Limb (tissue), 2 donors: ENCODE data around the gene CDK14.

Experiments
- DNase-seq, 2 donors: peaks; one replicate each; pipeline ENCODE4 v3.0.0-alpha.2; 2016; ENCODE audit errors: extremely low spot score in 2 of 2

Gene CDK14

DNA sequence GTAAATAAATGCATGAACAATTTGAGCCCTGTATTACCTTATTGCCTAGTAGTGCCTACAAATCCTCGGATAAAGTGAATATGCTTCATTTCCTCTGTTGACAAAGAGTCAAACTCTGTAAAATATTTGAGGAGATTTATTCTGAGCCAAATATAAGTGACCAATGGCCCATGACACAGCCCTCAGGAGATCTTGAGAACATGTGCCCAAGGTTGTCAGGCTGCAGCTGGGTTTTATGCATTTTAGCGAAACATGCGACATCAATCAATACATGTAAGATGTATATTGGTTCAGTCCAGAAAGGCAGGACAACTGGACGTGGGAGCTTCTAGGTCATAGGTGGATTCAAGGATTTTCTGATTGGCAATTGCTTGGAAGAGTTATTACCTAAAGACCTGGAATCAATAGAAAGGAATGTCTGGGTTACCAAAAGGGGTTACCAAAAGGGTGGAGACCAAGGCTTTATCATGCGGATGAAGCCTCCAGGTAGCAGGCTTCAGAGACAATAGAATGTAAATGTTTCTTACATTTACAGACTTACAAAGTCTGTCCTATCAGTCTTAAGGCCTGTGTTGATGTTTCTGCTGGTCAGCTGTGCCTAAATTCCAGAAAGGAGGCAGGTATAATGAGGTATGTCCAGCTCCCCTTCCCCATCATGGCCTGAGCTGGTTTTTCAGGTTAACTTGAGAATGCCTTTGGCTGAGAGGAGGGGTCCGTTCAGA lies 448.0 kb downstream of the CDK14 start:
- no peak for DNase-seq

DNA sequence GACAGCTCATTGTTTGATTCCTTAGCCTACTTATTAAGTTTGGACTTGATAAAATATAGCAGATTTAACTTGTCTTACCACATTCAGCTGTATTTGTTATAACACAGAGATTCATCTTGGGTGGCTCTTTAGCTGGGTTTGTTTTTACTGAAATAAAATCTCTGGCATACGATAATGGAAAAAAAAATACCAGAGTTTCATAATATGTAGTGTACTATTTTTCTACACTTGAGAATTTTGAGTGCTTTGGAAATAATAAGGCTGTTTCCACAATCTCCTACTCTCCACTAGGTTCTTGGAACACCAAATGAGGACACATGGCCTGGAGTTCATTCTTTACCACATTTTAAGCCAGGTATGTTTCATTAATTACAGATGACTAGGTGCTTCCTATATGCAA lies 449.5 kb downstream of the CDK14 start:
- DNase-seq: peak in 1 of 2 donors; percentile 21

DNA sequence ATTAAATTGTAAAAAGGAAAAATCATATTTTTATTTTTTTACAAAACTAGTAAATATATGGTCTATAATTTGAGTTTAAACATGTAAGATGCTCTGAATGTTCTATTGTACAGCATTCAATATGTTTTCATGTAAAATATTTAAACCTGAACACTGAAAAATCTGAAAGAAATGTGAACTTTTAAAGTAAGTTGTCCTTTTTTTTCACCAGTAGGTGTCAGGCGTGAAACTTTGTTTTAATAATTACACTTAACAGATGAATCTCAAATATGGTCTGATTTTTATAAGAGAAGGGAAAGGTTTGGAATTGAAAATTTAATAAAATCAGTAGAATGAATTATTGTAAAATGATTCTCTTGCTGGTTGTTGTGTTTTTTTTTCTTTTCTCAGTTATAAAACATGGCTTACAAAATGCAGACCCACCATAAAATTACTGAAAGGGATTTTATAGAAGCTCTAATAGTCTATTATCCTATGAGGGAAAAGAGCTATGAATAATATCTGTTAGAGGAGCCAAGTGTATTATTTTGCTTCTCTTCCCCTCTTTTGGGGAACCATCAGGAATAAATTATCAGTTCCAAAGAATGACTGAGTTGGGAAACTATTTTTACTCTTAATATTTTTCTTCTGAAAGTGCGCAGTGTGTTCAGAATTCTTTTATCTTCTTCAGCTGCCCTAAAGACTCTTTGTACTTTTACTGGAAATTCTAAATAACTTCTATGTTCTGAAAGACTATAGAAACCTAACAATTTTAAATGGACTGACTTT lies 450.4 kb downstream of the CDK14 start:
- peak in 1 of 2 donors; percentile 51 for DNase-seq

DNA sequence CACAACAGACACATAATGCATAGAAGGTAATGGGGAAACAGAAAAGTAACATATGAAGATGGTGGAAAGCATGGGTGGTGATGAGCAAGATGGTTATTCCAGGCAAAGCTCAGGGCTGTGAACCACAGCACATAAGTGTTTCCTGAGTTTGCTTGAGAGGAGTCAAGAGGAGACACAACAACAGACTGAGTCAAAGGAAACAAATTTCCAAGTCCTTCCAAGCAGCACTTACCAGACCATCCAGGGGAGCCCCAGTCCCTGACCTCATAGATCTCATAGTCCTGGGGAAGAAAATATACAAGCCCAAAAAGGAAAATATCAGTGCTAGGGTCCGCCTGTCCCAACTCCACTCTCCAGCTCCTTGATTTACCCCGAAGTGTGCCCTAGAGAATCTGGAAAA lies 451.5 kb downstream of the CDK14 start:
- DNase-seq: no peak

DNA sequence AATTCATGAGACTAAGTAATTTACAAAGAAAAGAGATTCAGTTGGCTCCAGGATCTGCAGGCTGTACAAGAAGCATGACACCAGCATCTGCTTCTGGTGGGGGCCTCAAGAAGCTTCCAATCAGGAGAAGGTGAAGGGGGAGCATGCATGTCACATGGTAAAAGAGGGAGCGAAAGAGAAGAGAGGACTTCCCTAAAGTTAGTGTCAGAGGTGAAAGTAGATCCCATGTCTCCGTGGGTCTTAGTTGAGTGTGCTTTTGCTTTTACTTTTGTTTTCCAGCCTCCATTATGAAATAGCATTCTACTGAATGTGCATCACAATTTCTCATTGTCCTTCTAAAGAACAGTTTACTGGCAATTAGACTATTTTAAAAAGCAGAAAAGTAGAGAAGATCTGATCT lies 454.6 kb downstream of the CDK14 start:
- no peak for DNase-seq

DNA sequence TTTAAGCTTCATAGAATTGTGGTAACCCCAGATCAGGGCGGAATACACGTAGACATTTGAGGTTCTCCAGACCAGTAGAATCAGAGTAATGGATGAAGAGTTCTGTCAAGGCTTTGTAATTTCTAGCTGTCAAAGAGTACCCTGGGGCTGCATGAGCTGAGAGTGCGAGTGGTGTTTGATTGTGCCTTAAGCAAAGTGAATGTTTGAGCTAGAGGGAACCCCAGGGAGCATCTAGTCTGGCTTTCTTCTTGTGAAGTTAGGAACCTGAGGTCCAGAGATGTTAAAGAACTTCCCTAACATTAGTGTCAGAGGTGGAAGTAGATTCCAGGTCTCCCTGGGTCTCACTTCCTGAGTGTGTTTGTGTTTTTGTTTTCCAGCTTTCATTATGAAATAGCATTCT lies 455.8 kb downstream of the CDK14 start:
- no peak for DNase-seq

DNA sequence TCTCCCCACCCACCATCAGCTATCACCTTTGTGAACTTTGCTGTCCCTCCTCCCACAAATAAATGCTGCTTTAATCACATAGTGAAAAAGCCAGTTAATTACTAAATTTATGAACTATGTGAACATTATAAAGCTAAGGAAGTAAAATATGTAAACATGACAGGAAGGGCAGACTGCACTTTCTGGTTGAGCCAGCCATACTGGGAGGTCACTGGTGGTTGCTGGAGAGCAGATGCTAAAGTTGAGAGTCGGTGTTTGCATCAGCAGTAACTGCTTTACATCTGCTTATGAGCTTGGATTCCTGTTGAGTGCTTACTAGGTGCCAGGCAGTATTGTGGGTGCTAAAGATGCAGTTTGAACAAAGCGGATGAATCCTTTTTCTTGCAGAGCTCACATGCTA lies 458.3 kb downstream of the CDK14 start:
- DNase-seq: no peak

DNA sequence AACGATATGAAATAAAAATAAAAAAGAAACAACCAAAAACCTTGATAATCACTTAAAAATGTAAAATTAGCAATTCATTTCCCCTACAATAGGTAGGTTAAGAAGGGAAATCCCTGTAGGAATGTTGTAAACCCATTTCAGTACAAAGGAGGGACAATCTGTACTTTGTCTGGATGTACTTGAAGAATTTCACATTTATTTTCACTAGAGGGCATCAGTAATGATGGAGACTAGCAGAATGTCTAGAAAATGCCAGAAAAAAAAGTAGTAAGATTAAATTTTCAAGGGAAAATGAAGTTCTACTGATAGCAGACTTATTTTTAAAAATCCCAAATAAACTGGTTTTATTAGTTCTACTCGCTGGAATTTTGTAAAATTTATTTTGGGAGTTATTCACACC lies 459.1 kb downstream of the CDK14 start:
- DNase-seq: no peak

DNA sequence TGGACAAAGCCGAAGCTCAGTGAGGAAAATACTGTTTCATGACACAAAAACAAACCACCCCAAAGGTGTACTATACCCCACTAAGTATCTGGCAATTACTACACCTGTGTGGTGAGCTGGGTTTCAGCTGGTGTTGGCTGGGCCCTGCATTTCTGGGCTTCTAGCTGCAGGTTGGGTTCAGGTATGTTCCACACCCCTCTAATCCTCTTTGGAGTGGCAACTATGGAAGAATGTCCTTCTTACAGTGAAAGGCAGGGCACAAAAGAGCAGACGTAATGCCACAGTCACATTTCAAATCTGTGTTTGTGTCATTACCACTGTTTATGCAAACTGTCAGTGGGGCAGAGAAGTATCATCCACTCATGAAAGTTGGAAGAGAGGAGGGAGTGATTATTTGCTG lies 466.6 kb downstream of the CDK14 start:
- no peak for DNase-seq

DNA sequence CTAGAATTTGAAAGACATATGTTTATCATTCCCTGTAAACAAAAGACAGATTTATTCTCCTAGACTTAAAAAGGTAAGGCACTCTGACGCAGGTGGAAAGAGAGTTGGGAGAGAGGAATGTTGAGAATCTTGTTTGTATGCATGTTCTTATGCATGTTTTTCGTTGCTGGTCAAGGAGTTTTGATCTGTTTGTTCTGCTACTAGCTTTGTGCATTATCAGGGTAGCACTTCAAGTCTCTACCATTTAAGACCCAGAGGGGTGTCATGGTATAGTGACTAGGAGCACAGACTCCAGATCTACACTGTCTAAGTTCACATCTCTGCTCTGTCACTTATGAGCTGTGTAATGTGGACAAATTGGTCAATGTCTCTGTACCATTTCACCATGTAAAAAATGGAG lies 467.9 kb downstream of the CDK14 start:
- DNase-seq: no peak

DNA sequence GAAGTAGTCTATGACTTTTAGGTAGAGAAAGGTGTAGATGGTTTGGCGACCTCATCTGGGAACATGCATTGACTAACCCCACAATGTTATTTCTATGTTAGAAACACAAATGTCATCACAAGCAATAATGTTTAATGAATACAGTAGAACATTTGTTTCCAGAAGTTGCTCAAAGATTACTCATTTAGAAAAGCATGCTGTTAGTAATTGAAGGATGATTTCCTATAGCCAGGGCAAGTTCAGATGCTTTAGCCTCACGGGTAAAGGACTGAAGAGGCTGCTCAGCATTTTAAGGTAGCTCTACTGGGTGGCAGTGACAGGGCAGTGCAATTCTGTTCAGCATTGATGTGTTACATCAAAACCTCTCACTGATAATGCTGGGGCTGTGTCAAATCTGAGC lies 468.8 kb downstream of the CDK14 start:
- no peak for DNase-seq

DNA sequence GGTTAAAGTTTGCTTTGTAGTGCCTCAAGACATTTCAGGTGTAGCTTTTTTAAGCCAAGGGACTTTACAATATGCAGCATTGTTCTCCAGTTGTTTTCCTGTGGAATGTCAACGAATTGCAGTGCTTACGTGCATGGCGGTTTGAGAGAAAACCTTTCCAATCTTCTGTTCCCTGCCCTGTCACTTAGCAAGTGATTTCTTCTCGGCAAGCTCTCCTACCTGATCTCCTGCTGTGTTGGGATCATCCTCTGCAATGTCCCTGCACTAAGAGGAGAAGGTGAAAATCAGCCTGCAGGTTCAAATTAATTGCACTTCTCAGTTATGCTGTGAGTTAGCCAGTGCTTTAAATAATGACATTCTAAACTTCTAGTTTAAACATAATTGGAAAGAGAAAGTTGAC lies 470.5 kb downstream of the CDK14 start:
- no peak for DNase-seq

DNA sequence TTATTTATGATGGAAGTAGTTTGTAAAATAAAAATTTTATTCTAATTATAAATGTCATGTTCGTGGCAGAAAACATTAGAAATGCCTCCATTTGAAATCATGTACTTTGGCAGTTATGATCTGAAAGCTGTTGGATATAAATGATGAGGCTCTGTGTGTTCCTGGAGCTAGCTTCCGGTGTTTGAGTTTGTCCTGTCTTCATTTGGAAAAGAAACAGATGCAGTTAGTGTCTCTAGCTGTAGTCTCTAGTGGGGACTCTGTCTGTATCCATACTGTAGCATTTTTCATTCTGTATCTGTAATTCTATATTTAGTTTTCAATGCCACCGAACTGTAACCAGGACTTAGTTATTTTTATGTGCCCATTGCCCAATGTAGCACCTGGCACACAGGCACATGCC lies 471.1 kb downstream of the CDK14 start:
- DNase-seq: no peak

DNA sequence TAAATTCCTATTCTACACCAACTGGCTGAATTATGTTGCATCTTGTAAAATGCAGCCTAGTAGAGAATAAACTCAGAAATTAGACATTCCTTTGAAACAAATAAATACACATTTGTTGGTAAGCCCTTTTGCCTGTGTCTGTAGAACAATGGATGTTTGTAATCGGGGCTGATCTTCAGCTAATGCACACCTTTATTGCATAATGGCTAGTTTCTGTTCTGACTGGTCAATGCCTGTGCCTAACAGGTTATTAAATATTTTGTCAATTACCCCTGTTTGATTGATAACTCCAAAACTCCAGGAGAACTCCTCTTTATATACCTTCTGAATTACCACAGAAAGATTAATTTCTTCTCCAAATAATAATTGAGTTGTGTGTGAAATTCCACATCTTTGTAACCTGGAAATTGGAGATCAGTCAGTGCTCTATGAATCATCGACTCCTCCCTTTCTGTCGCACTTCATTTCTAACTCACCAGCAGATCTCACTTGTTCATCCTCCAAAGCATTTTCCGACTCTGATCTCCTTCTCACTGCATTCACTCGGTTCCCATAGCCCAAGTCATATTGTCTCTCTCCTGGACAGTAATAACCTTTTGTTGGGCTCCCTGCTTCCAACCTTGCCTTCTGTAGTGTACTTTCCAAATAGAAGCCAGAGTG lies 472.1 kb downstream of the CDK14 start:
- no peak for DNase-seq

DNA sequence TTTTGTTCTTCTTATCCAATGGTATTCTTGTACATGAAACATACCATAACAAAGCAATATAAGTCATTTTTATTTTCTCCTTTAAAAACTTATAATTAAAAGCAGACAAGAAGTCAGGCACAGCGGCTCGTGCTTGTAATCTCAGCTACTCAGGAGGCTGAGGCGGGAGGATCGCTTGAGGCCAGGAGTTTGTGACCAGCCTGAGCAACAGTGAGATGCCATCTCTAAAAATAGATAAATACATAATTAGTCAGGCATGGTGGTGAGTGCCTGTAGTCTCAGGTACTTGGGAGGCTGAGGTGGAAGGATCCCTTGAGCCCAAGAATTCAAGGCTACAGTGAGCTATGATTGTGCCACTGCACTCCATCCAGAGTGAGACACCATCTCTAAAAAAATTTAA lies 473.0 kb downstream of the CDK14 start:
- DNase-seq: no peak

DNA sequence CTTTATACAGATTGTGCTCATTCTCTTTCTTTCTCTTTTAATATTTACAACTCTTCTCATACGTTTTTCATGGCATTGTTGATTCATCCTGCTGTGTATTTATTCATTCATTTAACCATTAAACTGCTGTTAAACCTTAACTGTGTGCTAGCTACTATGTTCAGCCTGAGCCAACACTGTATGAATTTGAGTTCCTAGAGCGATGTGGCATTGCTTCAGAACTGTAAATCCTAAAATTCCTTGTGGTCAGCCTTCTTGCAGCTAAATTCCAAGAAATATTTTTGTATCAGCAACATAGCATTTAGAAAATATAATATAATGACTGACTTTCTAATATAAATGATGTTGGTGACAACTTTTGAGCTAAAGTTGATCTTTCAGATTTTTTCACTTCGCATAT lies 483.4 kb downstream of the CDK14 start:
- DNase-seq: no peak

DNA sequence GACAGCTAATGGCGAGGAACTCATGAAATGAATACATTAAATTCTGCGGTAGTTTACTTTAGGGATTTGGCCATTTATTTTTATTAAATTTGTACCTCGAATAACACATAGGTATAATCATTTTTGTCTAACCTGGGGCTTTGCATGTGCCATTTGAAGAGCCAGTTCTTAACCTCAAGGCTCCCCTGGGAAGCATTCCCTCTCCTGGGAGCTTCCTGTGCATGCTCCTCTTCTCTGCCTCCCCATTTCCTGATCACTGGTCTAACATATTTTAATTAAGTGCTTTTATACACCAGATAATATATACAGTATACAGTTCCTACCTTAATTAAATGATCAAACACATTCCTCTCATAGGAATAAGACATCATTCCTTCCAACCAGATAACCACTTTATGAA lies 484.2 kb downstream of the CDK14 start:
- DNase-seq: no peak

DNA sequence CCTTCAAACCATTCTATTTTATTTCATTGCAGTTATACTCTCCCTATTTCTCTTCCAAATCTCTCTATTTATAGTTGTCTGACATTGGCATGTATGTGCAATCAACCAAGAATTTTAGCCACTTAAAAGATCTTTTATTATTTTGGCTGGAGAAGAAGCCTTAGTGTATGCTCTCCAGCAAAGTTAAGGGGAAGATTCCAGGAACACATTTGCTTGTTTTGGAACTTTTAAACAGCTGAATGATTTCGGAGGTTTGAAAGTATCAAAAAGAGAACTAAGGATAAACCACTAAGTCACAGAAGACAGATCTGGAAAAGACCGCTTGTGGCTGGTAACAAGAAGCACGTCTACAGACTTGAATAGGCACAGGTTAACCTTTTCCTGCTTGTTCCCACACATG lies 485.9 kb downstream of the CDK14 start:
- peak in 1 of 2 donors; percentile 40 for DNase-seq

DNA sequence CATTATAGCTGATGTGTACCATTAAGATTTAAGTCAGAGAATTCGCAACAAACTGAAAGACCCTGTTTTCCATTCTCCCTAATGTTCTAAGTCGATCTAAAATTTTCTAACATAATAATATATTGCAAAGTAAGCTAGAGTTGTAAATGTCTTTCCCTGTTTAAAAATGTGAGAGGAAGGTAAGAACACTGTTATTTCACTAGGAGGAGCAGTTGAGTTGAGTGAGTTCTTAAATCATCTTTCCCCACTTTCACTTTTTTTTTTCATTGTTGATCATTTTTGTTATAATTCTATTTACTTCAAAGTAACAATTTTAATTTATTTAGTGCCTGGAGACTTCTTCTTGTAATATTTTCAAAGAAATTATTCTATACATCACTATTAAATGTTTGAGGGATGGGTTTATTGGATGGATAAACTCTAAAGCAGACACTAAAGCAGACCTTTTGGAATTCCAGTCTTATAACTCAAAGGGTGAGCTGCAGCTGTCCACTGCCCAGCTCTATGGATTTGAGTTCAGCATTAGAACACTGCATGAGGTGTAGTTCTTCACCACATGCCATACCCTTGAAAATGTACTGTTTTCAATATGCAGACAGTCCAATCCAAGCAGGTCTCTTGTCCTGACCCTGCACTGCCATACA lies 486.9 kb downstream of the CDK14 start:
- DNase-seq: peak in 1 of 2 donors; percentile 55

DNA sequence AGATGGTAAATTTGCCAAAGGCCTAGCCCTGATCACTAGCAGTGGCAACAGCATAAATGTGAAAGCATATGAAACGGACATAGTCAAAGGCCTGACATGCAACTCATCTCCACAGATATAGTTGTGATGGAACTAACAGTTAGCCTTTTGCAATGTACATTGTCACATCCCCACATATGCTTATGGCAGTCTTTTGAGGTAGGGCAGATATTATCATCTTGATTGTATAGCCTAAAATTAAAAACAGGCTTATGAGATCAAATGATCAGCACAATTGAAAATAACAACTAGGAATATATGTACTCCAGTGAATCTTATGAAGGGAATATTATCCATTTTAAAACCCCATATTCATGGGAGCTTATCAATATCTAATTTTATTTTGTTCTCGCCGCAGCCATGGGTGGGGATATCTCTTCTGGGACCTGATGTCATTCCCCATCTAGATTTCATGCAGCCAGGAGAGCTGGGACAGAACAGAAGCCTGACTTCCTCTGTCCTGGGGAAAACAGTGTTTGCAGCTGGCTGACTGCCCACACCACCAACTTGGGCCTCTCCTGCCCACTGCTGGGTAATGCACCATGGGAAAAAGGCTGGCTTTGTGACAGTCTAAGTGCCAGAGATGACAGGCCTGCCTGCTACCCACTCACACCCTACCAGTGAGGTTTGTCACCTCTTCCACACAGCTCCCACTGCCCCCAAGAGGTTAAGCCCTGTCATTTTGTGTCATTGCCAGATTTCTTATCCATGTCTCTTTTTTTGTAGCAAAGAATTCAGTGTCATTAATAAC lies 487.9 kb downstream of the CDK14 start:
- no peak for DNase-seq

DNA sequence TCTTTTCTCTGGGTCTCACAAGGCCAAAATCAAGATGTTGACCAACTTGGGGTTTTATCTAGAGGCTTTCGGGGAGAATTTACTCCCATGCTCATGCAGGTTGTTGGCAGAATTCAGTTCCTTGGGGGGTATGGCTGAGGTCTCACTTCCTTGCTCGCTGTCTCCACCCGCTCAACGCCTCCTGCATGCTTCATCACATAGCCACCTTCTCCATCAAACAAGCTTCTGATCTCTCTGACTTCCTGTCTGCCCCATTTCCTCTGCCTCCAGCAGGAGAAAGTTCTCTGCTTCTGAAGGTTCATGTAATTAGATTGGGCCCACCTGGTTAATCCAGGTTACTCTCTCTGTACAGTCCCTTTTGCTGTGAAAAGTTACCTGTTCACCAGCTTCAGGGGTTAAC lies 489.1 kb downstream of the CDK14 start:
- DNase-seq: no peak
